Activated T-helper 2 cell treated with anti-CD3 and anti-CD28 coated beads, Interferon-gamma antibody, Interleukin-2, Interleukin-4, amounts not matched to agents 10 μg/mL and 5 μg/mL and 100 μg/mL, durations not matched to agents 14 hours and 24 hours and 36 hours (primary cell): ENCODE measurements around the gene ZNF263. TPM values are rescaled to one million over a fixed set of nuclear protein-coding genes. Genes with fewer than 3 reads are reported as not detected.

Source experiments
- DNase-seq: peaks from one replicate; pipeline ENCODE4 v3.0.0; 2021; ENCODE audit warnings: low spot score
- H3K27ac Mint-ChIP-seq: one replicate; pipeline ENCODE4 v1.8.0; 2021; ENCODE audit warnings: mixed read lengths
- H3K27me3 Mint-ChIP-seq: one replicate; pipeline ENCODE4 v1.8.0; 2021; ENCODE audit warnings: low read depth, mixed read lengths
- H3K36me3 Mint-ChIP-seq: one replicate; pipeline ENCODE4 v1.8.0; 2021; ENCODE audit warnings: low read depth, mixed read lengths
- H3K4me1 Mint-ChIP-seq: one replicate; pipeline ENCODE4 v1.8.0; 2021; ENCODE audit warnings: low read depth, mixed read lengths
- H3K4me3 Mint-ChIP-seq: one replicate; pipeline ENCODE4 v1.8.0; 2021; ENCODE audit warnings: low read depth, mild to moderate bottlenecking, moderate library complexity, mixed read lengths
- H3K9me3 Mint-ChIP-seq: one replicate; pipeline ENCODE4 v1.8.0; 2021; ENCODE audit warnings: mixed read lengths
- intact Hi-C: fragments of 100-400 bp; cut with micrococcal nuclease; formaldehyde crosslinking; loops from one replicate; pipeline ENCODE4 v1.15.1; 2023
- total RNA-seq: library from RNA; stranded (reverse); gene quantifications from 2 replicates; pipeline ENCODE4 v1.2.3, GENCODE V29; 2022

Gene ZNF263
- 22.9 and 26.6 TPM in 2 replicates for total RNA-seq

- H3K27ac Mint-ChIP-seq = peak within 1 kb of the TSS; percentile 97
- intact Hi-C loops = loop anchor here (1.0 to 5.0 kb wide), 8 partner anchors 19 to 219 kb away; partner anchors contain the start of genes CLUAP1, TIGD7, ZNF174 and ZNF200
- H3K27me3 Mint-ChIP-seq = peaks cover 3% of the 10 kb centered on the region
- peaks cover 16% of the 10 kb centered on the region for H3K4me1 Mint-ChIP-seq
- H3K9me3 Mint-ChIP-seq = peaks cover 31% of the 10 kb centered on the region
- peaks cover 46% of the 10 kb centered on the region for H3K36me3 Mint-ChIP-seq
- peak within 1 kb of the TSS; percentile 98 for H3K4me3 Mint-ChIP-seq
- DNase-seq = peak; percentile 93
Measured at GRCh38 chr16:3282730-3283542, at the start of gene ZNF263. Gene ZNF263, plus strand, starts transcription at chr16:3283491. Its CDS starts 328 bp downstream, at chr16:3283819.

GRCh38 chr16:3234543-3234856 lies 48.8 kb upstream of the ZNF263 start:
- H3K9me3 Mint-ChIP-seq = peaks cover 34% of the 10 kb centered on the region
- intact Hi-C loops = loop anchor here (2.0 kb wide), 1 partner anchor 166 kb away; the partner anchor contains the start of genes ZNF174 and ZSCAN32
- H3K4me3 Mint-ChIP-seq = peak overlapping the region; percentile 97
- H3K27me3 Mint-ChIP-seq = peaks cover 2% of the 10 kb centered on the region
- no peak for DNase-seq
- peaks cover 43% of the 10 kb centered on the region for H3K36me3 Mint-ChIP-seq
- H3K4me1 Mint-ChIP-seq = peaks cover 15% of the 10 kb centered on the region
- H3K27ac Mint-ChIP-seq = peak overlapping the region; percentile 91

GRCh38 chr16:3234857-3235561 lies 48.3 kb upstream of the ZNF263 start, which contains the start of gene ZNF200:
Gene ZNF200, minus strand, starts transcription at chr16:3235158. Its CDS starts 1,403 bp downstream, at chr16:3233755.
- intact Hi-C loops = loop anchor here (1.0 to 2.0 kb wide), 3 partner anchors 29 to 166 kb away; partner anchors contain the start of genes ZNF174, ZNF263 and ZSCAN32
- H3K4me3 Mint-ChIP-seq = peak within 1 kb of the TSS; percentile 97
- DNase-seq = peak; percentile 91
- peaks cover 15% of the 10 kb centered on the region for H3K4me1 Mint-ChIP-seq
- peaks cover 31% of the 10 kb centered on the region for H3K9me3 Mint-ChIP-seq
- peaks cover 2% of the 10 kb centered on the region for H3K27me3 Mint-ChIP-seq
- peak within 1 kb of the TSS; percentile 91 for H3K27ac Mint-ChIP-seq
- H3K36me3 Mint-ChIP-seq = peaks cover 39% of the 10 kb centered on the region

GRCh38 chr16:3235856-3236669 lies 47.2 kb upstream of the ZNF263 start:
- Mint-ChIP-seq H3K27me3 (peaks cover 2% of the 10 kb centered on the region), H3K4me1 (peaks cover 15% of the 10 kb centered on the region), H3K36me3 (peaks cover 28% of the 10 kb centered on the region), H3K9me3 (peaks cover 20% of the 10 kb centered on the region), H3K27ac (peak overlapping the region; percentile 49), H3K4me3 (peak overlapping the region; percentile 71)
- DNase-seq = no peak
- intact Hi-C loops = loop anchor here (1.0 to 2.0 kb wide), 3 partner anchors 28 to 165 kb away; partner anchors contain the start of genes ZNF174, ZNF263 and ZSCAN32

- intact Hi-C loops = no loop called here
- Mint-ChIP-seq H3K27me3 (peaks cover 3% of the 10 kb centered on the region), H3K4me3 (no peak overlapping the region), H3K27ac (no peak overlapping the region), H3K9me3 (no peaks in the 10 kb centered on the region), H3K4me1 (peaks cover 1% of the 10 kb centered on the region), H3K36me3 (no peaks in the 10 kb centered on the region)
- no peak for DNase-seq
Measured at GRCh38 chr16:3241761-3242160, 41.5 kb upstream of the ZNF263 start.

GRCh38 chr16:3242709-3243108 lies 40.6 kb upstream of the ZNF263 start:
- DNase-seq = no peak
- Mint-ChIP-seq H3K36me3 (no peaks in the 10 kb centered on the region), H3K9me3 (no peaks in the 10 kb centered on the region), H3K27ac (no peak overlapping the region), H3K27me3 (peaks cover 2% of the 10 kb centered on the region), H3K4me3 (no peak overlapping the region), H3K4me1 (no peaks in the 10 kb centered on the region)
- intact Hi-C loops = no loop called here

GRCh38 chr16:3243882-3244281 lies 39.4 kb upstream of the ZNF263 start:
- no peak for DNase-seq
- Mint-ChIP-seq H3K27me3 (peaks cover 2% of the 10 kb centered on the region), H3K4me3 (no peak overlapping the region), H3K4me1 (no peaks in the 10 kb centered on the region), H3K36me3 (no peaks in the 10 kb centered on the region), H3K27ac (no peak overlapping the region), H3K9me3 (no peaks in the 10 kb centered on the region)
- intact Hi-C loops = no loop called here

- no peak for DNase-seq
- Mint-ChIP-seq H3K4me3 (no peak overlapping the region), H3K27me3 (peaks cover 2% of the 10 kb centered on the region), H3K9me3 (no peaks in the 10 kb centered on the region), H3K4me1 (no peaks in the 10 kb centered on the region), H3K36me3 (no peaks in the 10 kb centered on the region), H3K27ac (no peak overlapping the region)
- intact Hi-C loops = no loop called here
Measured at GRCh38 chr16:3246002-3246401, 37.3 kb upstream of the ZNF263 start.

- Mint-ChIP-seq H3K27ac (no peak overlapping the region), H3K9me3 (no peaks in the 10 kb centered on the region), H3K4me3 (no peak overlapping the region), H3K27me3 (peaks cover 3% of the 10 kb centered on the region), H3K4me1 (no peaks in the 10 kb centered on the region), H3K36me3 (no peaks in the 10 kb centered on the region)
- intact Hi-C loops = no loop called here
- no peak for DNase-seq
Measured at GRCh38 chr16:3246876-3247275, 36.4 kb upstream of the ZNF263 start.

GRCh38 chr16:3248596-3248995 lies 34.7 kb upstream of the ZNF263 start:
- Mint-ChIP-seq H3K27me3 (peaks cover 3% of the 10 kb centered on the region), H3K4me1 (no peaks in the 10 kb centered on the region), H3K9me3 (no peaks in the 10 kb centered on the region), H3K4me3 (no peak overlapping the region), H3K36me3 (no peaks in the 10 kb centered on the region), H3K27ac (no peak overlapping the region)
- intact Hi-C loops = no loop called here
- no peak for DNase-seq

- peaks cover 3% of the 10 kb centered on the region for H3K27me3 Mint-ChIP-seq
- no peaks in the 10 kb centered on the region for H3K9me3 Mint-ChIP-seq
- H3K36me3 Mint-ChIP-seq = no peaks in the 10 kb centered on the region
- no peaks in the 10 kb centered on the region for H3K4me1 Mint-ChIP-seq
- no peak overlapping the region for H3K27ac Mint-ChIP-seq
- DNase-seq = no peak
- no peak overlapping the region for H3K4me3 Mint-ChIP-seq
- intact Hi-C loops = no loop called here
Measured at GRCh38 chr16:3249020-3249419, 34.3 kb upstream of the ZNF263 start.

- Mint-ChIP-seq H3K27ac (no peak overlapping the region), H3K4me1 (no peaks in the 10 kb centered on the region), H3K9me3 (no peaks in the 10 kb centered on the region), H3K36me3 (no peaks in the 10 kb centered on the region), H3K4me3 (no peak overlapping the region), H3K27me3 (peaks cover 3% of the 10 kb centered on the region)
- DNase-seq = no peak
- intact Hi-C loops = no loop called here
Measured at GRCh38 chr16:3249451-3249850, 33.8 kb upstream of the ZNF263 start.
